GM13976 (cell line): ENCODE measurements around the gene DSTN.

Experiments
- DNase-seq: peaks from one replicate; pipeline ENCODE4 v3.0.0; 2012; ENCODE audit warnings: low spot score
- in situ Hi-C: fragments of 300-500 bp; cut with MboI; formaldehyde crosslinking; loops from one replicate; pipeline ENCODE4 v1.12.0; 2022; ENCODE audit warnings: low sequenced_read_pairs, mixed read lengths, inconsistent platforms; ENCODE audit not compliant: unreplicated experiment
- TF ChIP-seq, protein P1 (sequence below): IDR thresholded peaks from 2 replicates; pipeline ENCODE4 v1.5.1; 2012; ENCODE audit warnings: borderline replicate concordance, mild to moderate bottlenecking; ENCODE audit not compliant: insufficient read depth; ENCODE audit errors: extremely low read depth, missing control alignments, control extremely low read depth

The DSTN gene

DNA sequence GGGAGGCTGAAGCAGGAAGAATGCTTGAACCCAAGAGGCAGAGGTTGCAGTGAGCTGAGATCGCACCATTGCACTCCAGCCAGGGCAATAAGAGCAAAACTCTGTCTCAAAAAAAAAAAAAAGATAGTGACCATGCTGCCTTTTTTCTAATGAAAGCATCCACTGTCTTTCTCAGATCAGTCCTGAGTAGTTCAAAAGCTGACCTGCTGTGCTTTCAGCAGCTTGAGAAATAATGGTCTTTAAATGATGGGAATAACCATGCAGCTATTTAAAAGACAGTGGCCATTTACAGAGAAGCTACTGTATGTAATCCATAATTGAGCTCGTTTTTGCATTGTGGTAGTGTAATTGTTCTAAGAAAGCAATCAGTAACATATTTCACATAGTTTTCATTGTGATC lies 36.1 kb downstream of the DSTN start:
- in situ Hi-C loops: no loop called here
- DNase-seq: no peak
- TF ChIP-seq, protein P1, sequence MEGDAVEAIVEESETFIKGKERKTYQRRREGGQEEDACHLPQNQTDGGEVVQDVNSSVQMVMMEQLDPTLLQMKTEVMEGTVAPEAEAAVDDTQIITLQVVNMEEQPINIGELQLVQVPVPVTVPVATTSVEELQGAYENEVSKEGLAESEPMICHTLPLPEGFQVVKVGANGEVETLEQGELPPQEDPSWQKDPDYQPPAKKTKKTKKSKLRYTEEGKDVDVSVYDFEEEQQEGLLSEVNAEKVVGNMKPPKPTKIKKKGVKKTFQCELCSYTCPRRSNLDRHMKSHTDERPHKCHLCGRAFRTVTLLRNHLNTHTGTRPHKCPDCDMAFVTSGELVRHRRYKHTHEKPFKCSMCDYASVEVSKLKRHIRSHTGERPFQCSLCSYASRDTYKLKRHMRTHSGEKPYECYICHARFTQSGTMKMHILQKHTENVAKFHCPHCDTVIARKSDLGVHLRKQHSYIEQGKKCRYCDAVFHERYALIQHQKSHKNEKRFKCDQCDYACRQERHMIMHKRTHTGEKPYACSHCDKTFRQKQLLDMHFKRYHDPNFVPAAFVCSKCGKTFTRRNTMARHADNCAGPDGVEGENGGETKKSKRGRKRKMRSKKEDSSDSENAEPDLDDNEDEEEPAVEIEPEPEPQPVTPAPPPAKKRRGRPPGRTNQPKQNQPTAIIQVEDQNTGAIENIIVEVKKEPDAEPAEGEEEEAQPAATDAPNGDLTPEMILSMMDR: no peak

DNA sequence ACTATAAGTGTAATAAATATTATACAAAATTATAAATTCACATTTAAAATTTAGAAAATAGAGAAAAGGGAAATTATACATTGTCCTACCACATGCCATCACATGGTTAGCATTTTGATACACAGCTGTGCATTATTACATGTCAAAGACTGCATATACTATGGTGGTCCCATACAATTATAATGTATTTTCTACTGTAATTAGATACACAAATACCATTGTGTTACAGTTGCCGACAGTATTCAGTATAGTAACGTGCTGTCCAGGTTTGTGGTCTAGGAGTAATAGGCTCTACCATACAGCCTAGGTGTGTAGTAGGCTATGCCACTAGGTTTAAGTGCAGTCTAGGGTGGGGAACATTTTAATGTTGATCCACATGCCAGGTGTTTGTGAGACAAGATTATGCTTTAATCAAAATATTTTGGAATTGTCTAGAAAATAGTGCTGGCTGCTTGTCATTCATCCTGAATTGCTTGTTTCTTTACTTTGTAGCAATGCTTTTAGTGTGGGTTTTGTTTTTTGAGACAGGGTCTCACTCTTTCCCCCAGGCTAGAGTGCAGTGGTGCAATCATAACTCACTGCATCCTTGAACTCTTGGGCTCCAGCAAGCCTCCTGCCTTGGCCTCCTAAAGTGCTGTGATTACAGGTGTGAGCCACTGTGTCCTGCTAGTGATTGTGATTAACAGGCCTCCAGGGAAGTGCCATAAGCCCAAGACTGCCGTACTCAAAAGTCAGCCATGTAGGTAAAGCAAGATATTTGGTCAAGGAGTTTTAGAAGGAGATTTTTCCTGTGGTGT lies 39.0 kb downstream of the DSTN start:
- TF ChIP-seq, protein P1: no peak
- in situ Hi-C loops: no loop called here
- no peak for DNase-seq

DNA sequence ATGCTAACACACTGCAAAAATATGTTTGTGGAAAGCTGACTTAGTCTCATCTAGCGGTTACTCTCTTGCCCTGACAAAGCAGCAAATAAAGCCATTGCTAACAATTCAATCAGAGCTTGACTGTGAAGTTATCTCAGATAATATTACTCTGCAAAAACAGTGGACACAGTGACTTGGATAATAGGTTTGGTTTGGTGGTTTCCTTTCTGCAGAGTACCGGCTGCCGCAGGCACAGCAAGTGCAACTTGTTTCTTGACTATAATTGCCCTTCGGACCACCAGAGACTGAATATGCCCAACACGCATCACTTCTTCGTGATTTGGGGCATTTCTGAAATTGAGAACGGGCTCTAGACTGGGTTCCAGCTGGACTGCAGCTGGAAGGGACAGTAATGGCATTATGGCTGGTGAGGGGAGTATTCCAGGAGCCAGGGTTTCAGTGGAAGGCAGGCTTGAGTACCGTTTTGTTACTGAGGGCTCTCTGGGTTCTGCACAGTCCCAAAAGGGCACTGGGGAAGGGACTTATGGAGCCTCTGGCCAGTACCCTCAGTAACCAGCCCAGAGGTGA lies 40.0 kb downstream of the DSTN start:
- DNase-seq: no peak
- in situ Hi-C loops: no loop called here
- TF ChIP-seq, protein P1: no peak

DNA sequence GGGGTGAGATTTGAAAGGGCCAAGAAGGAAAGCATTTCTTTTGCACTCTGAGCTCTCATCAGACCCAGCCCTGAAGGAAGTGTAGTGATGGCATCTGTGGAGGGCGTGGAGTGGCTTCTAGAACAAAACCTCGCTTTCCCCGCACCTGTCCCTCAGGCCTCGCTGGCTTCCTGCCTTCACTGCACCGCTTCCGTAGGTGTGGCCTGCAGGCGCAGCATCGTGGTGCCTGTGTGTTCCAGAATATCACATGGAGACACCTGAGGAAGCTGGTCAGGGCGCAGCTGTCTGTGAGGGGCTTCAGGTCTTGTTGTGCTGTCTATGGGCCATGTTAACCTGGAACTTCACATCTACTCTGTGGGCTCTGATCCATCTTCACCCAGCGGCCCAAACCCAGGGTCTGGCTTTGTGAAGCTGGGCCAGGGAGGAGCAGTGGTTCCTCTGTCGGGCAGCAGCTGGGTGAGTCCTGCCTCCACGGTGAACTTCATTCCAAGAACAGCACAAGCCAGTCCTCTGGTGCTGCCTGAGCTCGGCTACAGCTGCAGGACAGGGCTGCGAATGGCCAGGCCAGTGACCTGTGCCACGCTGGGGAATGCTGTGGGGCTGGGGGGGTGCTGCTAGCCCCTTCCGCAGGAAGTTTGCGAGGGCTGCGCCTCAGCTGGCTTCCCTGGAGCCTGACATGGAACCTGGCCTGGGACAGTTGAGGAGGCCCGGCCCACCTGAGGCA lies 40.9 kb downstream of the DSTN start:
- peak; percentile 15 for DNase-seq
- in situ Hi-C loops: no loop called here
- TF ChIP-seq, protein P1: no peak

DNA sequence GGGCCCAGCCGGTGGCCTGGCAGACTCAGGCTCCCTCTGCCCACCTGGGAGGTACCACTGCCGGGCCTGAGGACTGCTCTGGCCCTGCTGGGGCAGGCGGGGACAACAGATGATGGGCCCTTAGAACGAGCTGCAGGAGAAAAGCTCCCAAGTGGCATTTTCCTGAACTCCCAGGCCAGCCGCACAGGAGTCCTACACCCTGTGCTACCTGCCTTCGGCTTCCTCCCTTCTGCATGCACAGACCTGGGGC lies 41.3 kb downstream of the DSTN start:
- DNase-seq: no peak
- in situ Hi-C loops: no loop called here
- TF ChIP-seq, protein P1: no peak

DNA sequence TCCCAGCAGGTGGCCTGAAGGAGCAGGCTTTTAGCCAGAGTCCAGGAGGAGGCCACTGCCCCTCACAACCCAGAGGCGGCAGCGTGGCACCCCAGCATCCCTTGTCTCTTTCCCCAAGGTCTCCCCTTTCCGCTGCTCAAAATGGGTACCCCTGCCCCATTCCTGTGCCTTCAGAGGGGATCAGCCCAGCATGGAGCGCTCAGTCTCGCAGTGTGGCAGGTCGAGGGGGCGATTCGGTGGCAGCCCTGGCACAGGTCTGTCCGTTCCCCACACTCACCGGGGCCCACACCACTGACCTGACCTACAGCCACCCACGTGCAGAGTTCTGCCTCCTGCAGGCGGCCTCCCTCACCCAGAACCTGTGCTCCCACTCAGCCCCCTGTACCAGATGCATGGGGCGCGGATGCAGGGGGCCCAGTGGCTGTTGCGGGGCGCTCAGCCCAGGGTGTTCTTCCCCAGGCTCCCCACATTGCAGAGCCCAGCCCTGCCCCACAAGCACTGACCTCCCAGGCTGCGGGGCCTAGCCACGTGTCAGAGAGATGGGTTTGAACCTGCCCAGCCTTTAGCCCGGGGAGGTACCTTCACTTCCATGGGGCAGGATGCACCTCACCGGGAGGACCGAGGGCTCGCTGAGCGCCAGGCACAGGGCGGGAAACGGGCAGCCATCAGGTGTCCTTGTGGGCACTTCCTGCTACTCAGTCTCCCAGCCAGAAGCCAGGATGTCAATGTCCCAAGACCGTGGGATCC lies 41.8 kb downstream of the DSTN start:
- DNase-seq: peak; percentile 37
- TF ChIP-seq, protein P1: no peak
- in situ Hi-C loops: no loop called here
